HepG2 (cell line): ENCODE measurements around the gene CYP2W1. TPM values are rescaled to one million over a fixed set of nuclear protein-coding genes. Genes with fewer than 3 reads are reported as not detected.

Source experiments
- ATF7 ChIP-seq, 2 experiments: fragments of 450-650 bp in 1 of 2; sonication (generic) in 1 of 2; formaldehyde crosslinking in 1 of 2; IDR thresholded peaks; 2 replicates each; pipeline versions ENCODE4 v1.4.0 to v1.6.1; 2016 to 2020; ENCODE audit warnings: antibody characterized with exemption in 1 of 2, mild to moderate bottlenecking in 1 of 2, missing genetic modification reagents in 1 of 2
- CCAR2 ChIP-seq: fragments of 200-400 bp; formaldehyde crosslinking; optimal IDR thresholded peaks from 2 replicates; pipeline ENCODE3; 2018; ENCODE audit warnings: low read depth, mild to moderate bottlenecking, low read length, moderate library complexity
- CEBPG ChIP-seq: IDR thresholded peaks from 2 replicates; pipeline ENCODE4 v1.6.1; 2016
- DDIT3 ChIP-seq: sonication (generic); formaldehyde crosslinking; IDR thresholded peaks from 2 replicates; pipeline ENCODE4 v1.4.0; 2020; ENCODE audit warnings: mild to moderate bottlenecking, missing genetic modification reagents
- FOXP1 ChIP-seq, 2 experiments: fragments of 450-650 bp in 1 of 2; IDR thresholded peaks; 2 replicates each; pipeline ENCODE4 v1.6.1; 2017 to 2018; ENCODE audit warnings: antibody characterized with exemption in 1 of 2
- GABPA ChIP-seq, 2 experiments: IDR thresholded peaks; 2 replicates each; pipeline ENCODE4 v1.6.1; 2011 to 2016; ENCODE audit warnings: low read depth in 2 of 2, low read length in 1 of 2, missing biosample characterization in 1 of 2, missing genetic modification characterization in 1 of 2
- GPN1 ChIP-seq: sonication (generic); formaldehyde crosslinking; IDR thresholded peaks from 2 replicates; pipeline ENCODE4 v1.5.1; 2020; ENCODE audit warnings: missing genetic modification reagents, borderline replicate concordance
- GTF3A ChIP-seq: sonication (generic); formaldehyde crosslinking; conservative IDR thresholded peaks from 2 replicates; pipeline ENCODE4 v1.4.0; 2020; ENCODE audit warnings: mild to moderate bottlenecking, missing genetic modification reagents
- HDAC6 ChIP-seq: fragments of 200-600 bp; sonication (generic); IDR thresholded peaks from 2 replicates; pipeline ENCODE4 v1.7.0; 2017; ENCODE audit warnings: mild to moderate bottlenecking, antibody characterized with exemption, low read length, low read depth
- JDP2 ChIP-seq: sonication (generic); formaldehyde crosslinking; IDR thresholded peaks from 2 replicates; pipeline ENCODE4 v1.8.1; 2022; ENCODE audit warnings: missing genetic modification reagents, borderline replicate concordance
- KDM6A ChIP-seq: IDR thresholded peaks from 2 replicates; pipeline ENCODE4 v1.6.1; 2016; ENCODE audit warnings: low read depth
- KLF6 ChIP-seq: IDR thresholded peaks from 2 replicates; pipeline ENCODE4 v1.8.0; 2016; ENCODE audit warnings: missing biosample characterization, missing genetic modification reagents
- MYC ChIP-seq: sonication (generic); formaldehyde crosslinking; IDR thresholded peaks from 2 replicates; pipeline ENCODE4 v1.9.0; 2021; ENCODE audit warnings: missing genetic modification reagents, borderline replicate concordance
- NCOA1 ChIP-seq: sonication (generic); formaldehyde crosslinking; IDR thresholded peaks from 2 replicates; pipeline ENCODE4 v1.9.0; 2021; ENCODE audit warnings: missing genetic modification reagents
- NFE2L2 ChIP-seq: fragments of 150-350 bp; IDR thresholded peaks from 2 replicates; pipeline ENCODE4 v1.6.1; 2014; ENCODE audit warnings: low read length
- THAP11 ChIP-seq: IDR thresholded peaks from 2 replicates; pipeline ENCODE4 v1.6.1; 2016; ENCODE audit warnings: missing biosample characterization, missing genetic modification reagents
- ZHX2 ChIP-seq, 2 experiments: sonication (generic) in 1 of 2; formaldehyde crosslinking in 1 of 2; IDR thresholded peaks; 2 replicates each; pipeline versions ENCODE4 v1.6.1 to v1.9.0; 2014 to 2022; ENCODE audit warnings: antibody characterized with exemption in 1 of 2, borderline replicate concordance in 1 of 2, inconsistent platforms in 1 of 2, low read depth in 1 of 2, missing genetic modification reagents in 1 of 2
- ZNF121 ChIP-seq: sonication (generic); formaldehyde crosslinking; IDR thresholded peaks from 2 replicates; pipeline ENCODE4 v1.5.0; 2020; ENCODE audit warnings: mild to moderate bottlenecking, missing genetic modification reagents
- ZNF468 ChIP-seq: sonication (generic); formaldehyde crosslinking; IDR thresholded peaks from 2 replicates; pipeline ENCODE4 v1.8.0; 2022; ENCODE audit warnings: mild to moderate bottlenecking, moderate library complexity, missing genetic modification reagents
- ZNF597 ChIP-seq: sonication (generic); formaldehyde crosslinking; IDR thresholded peaks from 2 replicates; pipeline ENCODE4 v1.5.0; 2020; ENCODE audit warnings: missing genetic modification reagents
- ZNF598 ChIP-seq: sonication (generic); formaldehyde crosslinking; IDR thresholded peaks from 2 replicates; pipeline ENCODE4 v1.5.1; 2020; ENCODE audit warnings: mild to moderate bottlenecking, missing genetic modification reagents, borderline replicate concordance
- ZNF670 ChIP-seq: sonication (generic); formaldehyde crosslinking; IDR thresholded peaks from 2 replicates; pipeline ENCODE4 v1.8.0; 2022; ENCODE audit warnings: mild to moderate bottlenecking, missing genetic modification reagents, borderline replicate concordance
- ZNF777 ChIP-seq: sonication (generic); formaldehyde crosslinking; IDR thresholded peaks from 2 replicates; pipeline ENCODE4 v1.4.0; 2020; ENCODE audit warnings: missing genetic modification reagents
- ZNF816 ChIP-seq: sonication (generic); formaldehyde crosslinking; IDR thresholded peaks from 2 replicates; pipeline ENCODE4 v1.8.0; 2022; ENCODE audit warnings: missing genetic modification reagents, mild to moderate bottlenecking, borderline replicate concordance
- polyA plus RNA-seq, 8 experiments: library from polyadenylated mRNA; depleted of rRNA in 3 of 8; stranded (reverse) in 7 of 8; unstranded in 1 of 8; fragments of >200 nt; fragmentation: Illumina TruSeq in 4 of 8; extraction: Trizol in 4 of 8; gene quantifications; 2 replicates each; pipeline versions ENCODE4 v1.2.1 to v1.2.3, GENCODE V29; 2011 to 2016; ENCODE audit warnings: low read depth in 4 of 8, missing spikeins in 1 of 8, mixed read lengths in 1 of 8; ENCODE audit not compliant: insufficient read depth in 1 of 8
- total RNA-seq, 5 experiments: library from RNA; depleted of rRNA; stranded (reverse); fragments of >200 nt; fragmentation: Illumina TruSeq; extraction: Trizol; gene quantifications; 2 replicates each; pipeline ENCODE4 v1.2.3, GENCODE V29; 2016; ENCODE audit warnings: low read depth in 1 of 5

The CYP2W1 gene
- total and polyA plus RNA-seq, 2 of the 13 experiments (the other 11 are each of a cell fraction or from before 2014, with no cell fraction given) = 19.5 to 31.7 TPM

- TF ChIP-seq CCAR2 = no peak
- no peak; the same call in 1 of the 2 replicates for TF ChIP-seq KLF6 (CRISPR knock-in tag)
- TF ChIP-seq NFE2L2 = no peak
- TF ChIP-seq GTF3A = no peak
- no peak for TF ChIP-seq ATF7 (IDR thresholded peaks at IDR 0.05)
- no peak for TF ChIP-seq ATF7 (CRISPR knock-in tag; IDR thresholded peaks at IDR 0.05)
- no peak for TF ChIP-seq JDP2
- no peak for TF ChIP-seq CEBPG (CRISPR knock-in tag)
- no peak for TF ChIP-seq ZNF816
- no peak for TF ChIP-seq DDIT3
- no peak for TF ChIP-seq ZNF468 (CRISPR knock-in tag)
- TF ChIP-seq HDAC6 = no peak
- no peak; the same call in 1 of the 2 replicates for TF ChIP-seq ZNF670 (CRISPR knock-in tag)
- no peak; the same call in 1 of the 2 replicates for TF ChIP-seq MYC (CRISPR knock-in tag)
- TF ChIP-seq NCOA1 (CRISPR knock-in tag) = no peak
- TF ChIP-seq GABPA (IDR thresholded peaks at IDR 0.05; ENCODE audit: low read depth, low read length) = no peak
- TF ChIP-seq GABPA (CRISPR knock-in tag; IDR thresholded peaks at IDR 0.05; ENCODE audit: low read depth) = no peak
- no peak for TF ChIP-seq ZNF121
- TF ChIP-seq KDM6A (CRISPR knock-in tag) = no peak
- TF ChIP-seq THAP11 (CRISPR knock-in tag) = no peak
- no peak for TF ChIP-seq ZNF597
- TF ChIP-seq FOXP1 (IDR thresholded peaks at IDR 0.05) = no peak
- TF ChIP-seq FOXP1 (CRISPR knock-in tag; IDR thresholded peaks at IDR 0.05) = no peak
- TF ChIP-seq ZNF598 (CRISPR knock-in tag) = no peak
- TF ChIP-seq ZNF777 (CRISPR knock-in tag) = 0 out of 2 replicates have a peak, but pooled peaks have one; percentile 5
- no peak for TF ChIP-seq ZHX2 (IDR thresholded peaks at IDR 0.05; ENCODE audit: low read depth)
- no peak for TF ChIP-seq ZHX2 (CRISPR knock-in tag; IDR thresholded peaks at IDR 0.05; ENCODE audit: borderline replicate concordance)
- TF ChIP-seq GPN1 (CRISPR knock-in tag) = no peak
These were observed 7.1 kb upstream of the CYP2W1 start (continued) for GRCh38 chr7:975702-976473.
